ENCODE data around the gene LAMA2. TPM values are rescaled to one million over a fixed set of nuclear protein-coding genes. Genes with fewer than 3 reads are reported as not detected.

The LAMA2 gene
- total and polyA plus RNA-seq, 2 experiments from 2014 or later: 13.4 to 78.1 TPM

GRCh38 chr6:129481706-129482105, 598.8 kb downstream of the LAMA2 start:
- Histone ChIP-seq H3K9me3 (ENCODE audit: low read depth) (no peaks in the 10 kb centered on the region), H3K4me1 (ENCODE audit: low read depth) (no peaks in the 10 kb centered on the region), H3K36me3 (peaks cover 3% of the 10 kb centered on the region), H3K27ac (no peak overlapping the region), H3K27me3 (no peaks in the 10 kb centered on the region), H3K4me3 (no peak overlapping the region)
- TF ChIP-seq, protein P1, sequence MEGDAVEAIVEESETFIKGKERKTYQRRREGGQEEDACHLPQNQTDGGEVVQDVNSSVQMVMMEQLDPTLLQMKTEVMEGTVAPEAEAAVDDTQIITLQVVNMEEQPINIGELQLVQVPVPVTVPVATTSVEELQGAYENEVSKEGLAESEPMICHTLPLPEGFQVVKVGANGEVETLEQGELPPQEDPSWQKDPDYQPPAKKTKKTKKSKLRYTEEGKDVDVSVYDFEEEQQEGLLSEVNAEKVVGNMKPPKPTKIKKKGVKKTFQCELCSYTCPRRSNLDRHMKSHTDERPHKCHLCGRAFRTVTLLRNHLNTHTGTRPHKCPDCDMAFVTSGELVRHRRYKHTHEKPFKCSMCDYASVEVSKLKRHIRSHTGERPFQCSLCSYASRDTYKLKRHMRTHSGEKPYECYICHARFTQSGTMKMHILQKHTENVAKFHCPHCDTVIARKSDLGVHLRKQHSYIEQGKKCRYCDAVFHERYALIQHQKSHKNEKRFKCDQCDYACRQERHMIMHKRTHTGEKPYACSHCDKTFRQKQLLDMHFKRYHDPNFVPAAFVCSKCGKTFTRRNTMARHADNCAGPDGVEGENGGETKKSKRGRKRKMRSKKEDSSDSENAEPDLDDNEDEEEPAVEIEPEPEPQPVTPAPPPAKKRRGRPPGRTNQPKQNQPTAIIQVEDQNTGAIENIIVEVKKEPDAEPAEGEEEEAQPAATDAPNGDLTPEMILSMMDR (IDR thresholded peaks at IDR 0.05; ENCODE audit: low read depth, low read length): no peak
- no peak for DNase-seq (ENCODE audit: low read depth in 1 of 2, low spot score in 1 of 2)

DNA sequence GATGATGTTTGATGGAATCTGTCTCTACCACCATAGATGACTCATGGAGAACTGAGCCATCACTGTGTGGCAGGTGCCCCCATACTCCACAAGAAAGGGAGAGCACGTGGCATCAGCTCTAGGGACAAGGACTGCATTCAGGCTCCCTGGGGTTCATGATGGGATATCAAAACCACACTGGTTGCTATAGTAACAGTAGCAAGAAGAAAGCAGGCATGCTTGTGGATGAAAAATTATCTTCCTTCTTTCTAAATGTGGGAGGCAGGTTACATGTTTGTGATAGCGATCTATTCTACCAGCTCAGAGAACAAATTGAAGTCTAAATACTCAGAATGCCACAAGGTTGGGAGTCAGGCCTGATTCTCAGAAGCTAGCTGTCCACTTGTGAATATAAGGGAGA, 602.8 kb downstream of the LAMA2 start:
- H3K27me3 ChIP-seq: no peaks in the 10 kb centered on the region

GRCh38 chr6:129486327-129486726, 603.4 kb downstream of the LAMA2 start:
- TF ChIP-seq, protein P1 (IDR thresholded peaks at IDR 0.05; ENCODE audit: low read depth, low read length): no peak
- Histone ChIP-seq H3K27me3 (no peaks in the 10 kb centered on the region), H3K4me3 (no peak overlapping the region), H3K27ac (no peak overlapping the region), H3K36me3 (peaks cover 3% of the 10 kb centered on the region), H3K9me3 (ENCODE audit: low read depth) (no peaks in the 10 kb centered on the region), H3K4me1 (ENCODE audit: low read depth) (no peaks in the 10 kb centered on the region)
- DNase-seq (ENCODE audit: low read depth in 1 of 2, low spot score in 1 of 2): no peak

More for the DNA sequence above, 602.8 kb downstream of the LAMA2 start:
- H3K4me1 ChIP-seq (ENCODE audit: low read depth): no peaks in the 10 kb centered on the region
- no peaks in the 10 kb centered on the region for H3K9me3 ChIP-seq (ENCODE audit: low read depth)
- H3K27ac ChIP-seq: no peak overlapping the region
- TF ChIP-seq, protein P1 (IDR thresholded peaks at IDR 0.05; ENCODE audit: low read depth, low read length): no peak
- peaks cover 3% of the 10 kb centered on the region for H3K36me3 ChIP-seq
- DNase-seq (ENCODE audit: low read depth in 1 of 2, low spot score in 1 of 2): no peak
- no peak overlapping the region for H3K4me3 ChIP-seq

- Histone ChIP-seq H3K4me3 (no peak overlapping the region), H3K36me3 (peaks cover 6% of the 10 kb centered on the region), H3K4me1 (ENCODE audit: low read depth) (no peaks in the 10 kb centered on the region), H3K9me3 (ENCODE audit: low read depth) (no peaks in the 10 kb centered on the region), H3K27ac (no peak overlapping the region), H3K27me3 (no peaks in the 10 kb centered on the region)
- TF ChIP-seq, protein P1 (IDR thresholded peaks at IDR 0.05; ENCODE audit: low read depth, low read length): no peak
- DNase-seq (ENCODE audit: low read depth in 1 of 2, low spot score in 1 of 2): no peak
Measured at GRCh38 chr6:129488313-129488712, 605.4 kb downstream of the LAMA2 start.

DNA sequence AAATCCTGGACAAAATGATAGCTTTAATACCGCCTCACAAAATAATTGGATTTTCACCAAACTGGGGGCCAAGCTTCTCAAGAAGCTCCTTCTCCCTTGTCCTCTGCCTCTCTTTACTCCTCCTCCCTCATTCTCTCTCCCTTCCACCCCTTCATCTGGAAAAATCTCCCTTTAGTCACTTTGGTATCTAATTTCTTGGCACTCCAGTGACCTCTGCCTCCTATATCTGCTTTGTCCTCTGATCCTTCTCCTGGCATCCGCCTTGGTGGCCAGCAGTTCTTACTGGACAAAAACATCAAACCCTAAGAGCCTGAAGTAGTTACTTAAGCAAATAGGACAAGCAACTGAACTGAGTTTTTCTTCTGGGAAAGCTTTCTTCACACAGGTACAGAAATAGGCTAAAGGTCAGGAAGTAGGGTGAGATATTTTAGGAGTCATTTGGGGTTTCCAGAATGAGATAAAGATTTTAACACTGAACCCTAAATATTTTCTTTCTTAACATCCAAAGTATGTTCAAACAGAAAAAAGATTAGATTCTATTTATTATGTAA, 606.4 kb downstream of the LAMA2 start:
- Histone ChIP-seq H3K27me3 (no peaks in the 10 kb centered on the region), H3K4me1 (ENCODE audit: low read depth) (no peaks in the 10 kb centered on the region), H3K27ac (no peak overlapping the region), H3K4me3 (no peak overlapping the region), H3K9me3 (ENCODE audit: low read depth) (no peaks in the 10 kb centered on the region), H3K36me3 (peaks cover 8% of the 10 kb centered on the region)
- no peak for DNase-seq (ENCODE audit: low read depth in 1 of 2, low spot score in 1 of 2)
- TF ChIP-seq, protein P1 (IDR thresholded peaks at IDR 0.05; ENCODE audit: low read depth, low read length): no peak

Data from cardiac muscle cell (in vitro differentiated cells and primary cell).